CD4-positive, alpha-beta T cell (primary cell): ENCODE measurements around the gene H1-8. TPM values are rescaled to one million over a fixed set of nuclear protein-coding genes. Genes with fewer than 3 reads are reported as not detected.
"Not testable (repeated sequence)": the region's sequence is repeated elsewhere in the genome, so short reads cannot be mapped to it uniquely, and the experiment has no call there.

ENCODE experiments used
- ATAC-seq: fragments of 200-7000 bp; cut with Tn5 transposase; one replicate; pipeline ENCODE4 v1.10.0; 2022; ENCODE audit warnings: mild to moderate bottlenecking; ENCODE audit not compliant: poor library complexity
- CTCF ChIA-PET: fragments of 350-600 bp; sonication (Branson Sonifier 250); formaldehyde crosslinking; loops from one replicate; lab custom pipeline; 2021; ENCODE audit warnings: antibody characterized with exemption, inconsistent platforms; lab: Charles Lee
- POLR2A ChIA-PET: fragments of 350-600 bp; sonication (Branson Sonifier 250); formaldehyde crosslinking; loops from one replicate; lab custom pipeline; 2021; ENCODE audit warnings: antibody characterized with exemption, inconsistent platforms; lab: Charles Lee
- DNase-seq, 14 experiments: peaks; one replicate each; pipeline ENCODE4 v3.0.0-alpha.2; 2013 to 2020; ENCODE audit warnings: mixed read lengths in 2 of 14
- H3K27ac ChIP-seq, 2 donors: one replicate each; pipeline versions ENCODE4 v1.5.1 to v1.7.0; 2013; ENCODE audit warnings: low read length in 2 of 2, low read depth in 1 of 2, mild to moderate bottlenecking in 1 of 2
- H3K27me3 ChIP-seq, 2 experiments: 1 replicate in 1 of 2; 2 replicates in 1 of 2; pipeline versions ENCODE4 v1.6.1 to v1.7.0; 2013; ENCODE audit warnings: low read length in 2 of 2, control low read depth in 1 of 2, mild to moderate bottlenecking in 1 of 2, moderate library complexity in 1 of 2; ENCODE audit not compliant: insufficient read depth in 2 of 2, control insufficient read depth in 1 of 2
- H3K36me3 ChIP-seq: one replicate; pipeline ENCODE4 v1.6.1; 2013; ENCODE audit warnings: low read length, control low read depth; ENCODE audit not compliant: insufficient read depth
- H3K4me1 ChIP-seq: one replicate; pipeline ENCODE4 v1.6.1; 2013; ENCODE audit warnings: low read length, control low read depth; ENCODE audit not compliant: insufficient read depth
- H3K4me3 ChIP-seq: one replicate; pipeline ENCODE4 v1.5.1; 2013; ENCODE audit warnings: mild to moderate bottlenecking, low read length, moderate library complexity
- H3K9me3 ChIP-seq, 2 experiments: 1 replicate in 1 of 2; 2 replicates in 1 of 2; pipeline versions ENCODE4 v1.6.1 to v1.7.0; 2013; ENCODE audit warnings: low read length in 2 of 2, mild to moderate bottlenecking in 2 of 2, control low read depth in 1 of 2, moderate library complexity in 1 of 2; ENCODE audit not compliant: control insufficient read depth in 1 of 2, insufficient read depth in 1 of 2
- H3K27ac Mint-ChIP-seq: one replicate; pipeline ENCODE4 v1.8.0; 2020; ENCODE audit warnings: mixed read lengths
- H3K27me3 Mint-ChIP-seq: one replicate; pipeline ENCODE4 v1.8.0; 2021; ENCODE audit warnings: mixed read lengths
- H3K36me3 Mint-ChIP-seq: one replicate; pipeline ENCODE4 v1.8.0; 2021; ENCODE audit warnings: low read depth, mixed read lengths
- H3K4me1 Mint-ChIP-seq: one replicate; pipeline ENCODE4 v1.8.0; 2021; ENCODE audit warnings: low read depth, mixed read lengths
- H3K4me3 Mint-ChIP-seq: one replicate; pipeline ENCODE4 v1.8.0; 2020; ENCODE audit warnings: mild to moderate bottlenecking, mixed read lengths
- H3K9me3 Mint-ChIP-seq: one replicate; pipeline ENCODE4 v1.8.0; 2020; ENCODE audit warnings: mixed read lengths
- intact Hi-C, 2 experiments: fragments of 100-400 bp; cut with DNase I in 1 of 2; cut with micrococcal nuclease in 1 of 2; formaldehyde crosslinking; loops; one replicate each; pipeline versions ENCODE4 v1.15.1 to v1.9.0; 2023 to 2025; cut with DNase I, micrococcal nuclease
- total RNA-seq, 174 experiments: library from RNA in 2 of 174; stranded (reverse) in 2 of 174; gene quantifications; one replicate each; pipeline ENCODE4 v1.2.3 and lab custom pipeline; 2021 to 2026
- TF ChIP-seq, protein P1 (sequence below): fragments of 200-600 bp; IDR thresholded peaks from one replicate; pipeline ENCODE4 v1.8.0; 2022; ENCODE audit warnings: antibody characterized with exemption, mild to moderate bottlenecking

Gene H1-8
- total RNA-seq, 2 experiments from 2014 or later: not detected

DNA sequence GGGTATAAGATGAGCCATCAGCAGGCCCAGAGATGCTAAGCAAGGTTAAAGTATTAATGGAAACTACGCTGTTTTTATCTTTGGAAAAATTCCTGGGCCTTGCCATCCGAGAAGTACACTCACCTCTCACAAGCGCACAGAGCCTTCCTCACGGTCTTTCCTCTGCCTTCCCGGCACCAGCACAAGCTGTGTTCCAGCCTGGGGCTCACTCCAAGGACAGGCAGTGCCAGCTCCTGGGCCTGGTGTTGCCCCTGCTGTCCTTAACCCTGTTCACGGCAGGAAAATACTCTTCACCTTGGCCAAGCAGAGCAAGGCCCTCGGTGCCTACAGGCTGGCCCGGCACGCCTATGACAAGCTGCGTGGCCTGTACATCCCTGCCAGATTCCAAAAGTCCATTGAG lies 28.9 kb upstream of the H1-8 start:
- ATAC-seq: no peak
- Histone ChIP-seq H3K27ac (no peak overlapping the region), H3K36me3 (no peaks in the 10 kb centered on the region), H3K9me3 (peaks cover 0 to 4% of the 10 kb centered on the region in 2 experiments), H3K4me3 (no peak overlapping the region), H3K4me1 (no peaks in the 10 kb centered on the region), H3K27me3 (no peaks in the 10 kb centered on the region)
- Mint-ChIP-seq H3K9me3 (no peaks in the 10 kb centered on the region), H3K4me1 (no peaks in the 10 kb centered on the region), H3K36me3 (peaks cover 32% of the 10 kb centered on the region), H3K27ac (no peak overlapping the region), H3K27me3 (no peaks in the 10 kb centered on the region), H3K4me3 (no peak overlapping the region)
- intact Hi-C loops: no loop called here
- TF ChIP-seq, protein P1, sequence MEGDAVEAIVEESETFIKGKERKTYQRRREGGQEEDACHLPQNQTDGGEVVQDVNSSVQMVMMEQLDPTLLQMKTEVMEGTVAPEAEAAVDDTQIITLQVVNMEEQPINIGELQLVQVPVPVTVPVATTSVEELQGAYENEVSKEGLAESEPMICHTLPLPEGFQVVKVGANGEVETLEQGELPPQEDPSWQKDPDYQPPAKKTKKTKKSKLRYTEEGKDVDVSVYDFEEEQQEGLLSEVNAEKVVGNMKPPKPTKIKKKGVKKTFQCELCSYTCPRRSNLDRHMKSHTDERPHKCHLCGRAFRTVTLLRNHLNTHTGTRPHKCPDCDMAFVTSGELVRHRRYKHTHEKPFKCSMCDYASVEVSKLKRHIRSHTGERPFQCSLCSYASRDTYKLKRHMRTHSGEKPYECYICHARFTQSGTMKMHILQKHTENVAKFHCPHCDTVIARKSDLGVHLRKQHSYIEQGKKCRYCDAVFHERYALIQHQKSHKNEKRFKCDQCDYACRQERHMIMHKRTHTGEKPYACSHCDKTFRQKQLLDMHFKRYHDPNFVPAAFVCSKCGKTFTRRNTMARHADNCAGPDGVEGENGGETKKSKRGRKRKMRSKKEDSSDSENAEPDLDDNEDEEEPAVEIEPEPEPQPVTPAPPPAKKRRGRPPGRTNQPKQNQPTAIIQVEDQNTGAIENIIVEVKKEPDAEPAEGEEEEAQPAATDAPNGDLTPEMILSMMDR: no peak
- ChIA-PET CTCF (no interaction called here), POLR2A (no interaction called here)
- no peak for DNase-seq

DNA sequence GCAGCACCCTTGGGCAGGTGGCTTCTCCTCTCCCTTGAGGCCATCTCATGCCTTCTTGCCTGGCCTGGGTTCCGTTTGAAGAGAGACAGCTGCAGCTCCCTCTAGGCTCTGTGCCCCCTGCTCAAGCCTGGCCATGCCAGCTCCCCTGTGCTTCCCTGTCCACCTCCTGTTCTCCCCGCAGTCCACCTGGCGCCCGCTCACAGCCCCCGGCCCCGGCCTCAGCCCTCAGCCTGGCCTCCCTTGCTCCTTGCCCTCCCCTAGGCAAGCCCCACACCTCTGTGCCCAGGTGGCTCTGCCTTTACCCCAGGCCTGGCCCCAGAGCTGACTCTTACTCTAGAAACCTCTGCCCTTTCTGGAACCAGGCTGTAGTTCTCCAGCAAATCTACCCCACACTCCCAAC lies 28.4 kb upstream of the H1-8 start:
- DNase-seq (no peak), ATAC-seq (no peak)
- no peaks in the 10 kb centered on the region for H3K4me1 Mint-ChIP-seq
- intact Hi-C loops: no loop called here
- no peaks in the 10 kb centered on the region for H3K9me3 Mint-ChIP-seq
- Histone ChIP-seq H3K36me3 (no peaks in the 10 kb centered on the region), H3K4me3 (no peak overlapping the region), H3K9me3 (peaks cover 0 to 4% of the 10 kb centered on the region in 2 experiments), H3K4me1 (no peaks in the 10 kb centered on the region), H3K27ac (no peak overlapping the region), H3K27me3 (no peaks in the 10 kb centered on the region)
- no peaks in the 10 kb centered on the region for H3K27me3 Mint-ChIP-seq
- CTCF ChIA-PET: no interaction called here
- TF ChIP-seq, protein P1: no peak
- peaks cover 31% of the 10 kb centered on the region for H3K36me3 Mint-ChIP-seq
- POLR2A ChIA-PET: no interaction called here
- H3K4me3 Mint-ChIP-seq: no peak overlapping the region
- H3K27ac Mint-ChIP-seq: no peak overlapping the region

DNA sequence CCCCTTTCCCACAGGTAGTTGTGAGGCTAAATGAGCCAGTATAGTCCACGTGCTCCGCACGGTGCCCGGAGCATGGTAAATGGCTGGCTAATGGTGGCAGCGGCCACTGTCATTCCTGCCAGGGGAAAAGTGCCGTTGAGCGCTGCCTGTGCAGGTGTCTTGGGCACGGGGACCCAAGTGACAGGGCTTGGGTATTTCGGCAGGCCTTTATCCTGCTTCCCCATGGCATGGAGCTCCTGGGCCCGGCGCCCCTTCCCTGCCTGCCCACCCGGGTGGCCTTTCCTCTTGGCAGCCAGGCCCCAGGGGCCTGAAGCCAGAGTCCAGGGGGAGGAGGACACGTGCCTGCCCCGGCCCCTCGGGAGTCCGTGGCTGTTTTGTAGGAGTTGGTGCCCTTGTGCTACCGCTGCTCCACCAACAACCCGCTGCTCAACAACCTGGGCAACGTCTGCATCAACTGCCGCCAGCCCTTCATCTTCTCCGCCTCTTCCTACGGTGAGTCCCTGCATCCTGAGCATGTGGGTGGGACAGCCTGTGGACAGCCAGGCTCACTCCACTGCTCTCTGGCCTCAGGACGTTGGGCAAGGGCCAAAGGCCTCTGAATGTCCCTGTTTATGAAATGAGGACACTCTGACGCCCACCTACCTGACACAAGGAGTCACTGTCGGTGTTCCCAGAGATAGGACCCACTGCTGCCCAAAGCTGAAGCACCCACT lies 27.7 kb upstream of the H1-8 start:
- H3K27me3 Mint-ChIP-seq, H3K27ac Mint-ChIP-seq, DNase-seq, ATAC-seq, H3K9me3 ChIP-seq, CTCF ChIA-PET, H3K4me1 Mint-ChIP-seq, H3K4me3 Mint-ChIP-seq, H3K4me3 ChIP-seq, H3K36me3 ChIP-seq, intact Hi-C loops, H3K27me3 ChIP-seq, H3K4me1 ChIP-seq, H3K27ac ChIP-seq, POLR2A ChIA-PET, H3K9me3 Mint-ChIP-seq: not testable (repeated sequence)
- H3K36me3 Mint-ChIP-seq: peaks cover 24% of the 10 kb centered on the region

DNA sequence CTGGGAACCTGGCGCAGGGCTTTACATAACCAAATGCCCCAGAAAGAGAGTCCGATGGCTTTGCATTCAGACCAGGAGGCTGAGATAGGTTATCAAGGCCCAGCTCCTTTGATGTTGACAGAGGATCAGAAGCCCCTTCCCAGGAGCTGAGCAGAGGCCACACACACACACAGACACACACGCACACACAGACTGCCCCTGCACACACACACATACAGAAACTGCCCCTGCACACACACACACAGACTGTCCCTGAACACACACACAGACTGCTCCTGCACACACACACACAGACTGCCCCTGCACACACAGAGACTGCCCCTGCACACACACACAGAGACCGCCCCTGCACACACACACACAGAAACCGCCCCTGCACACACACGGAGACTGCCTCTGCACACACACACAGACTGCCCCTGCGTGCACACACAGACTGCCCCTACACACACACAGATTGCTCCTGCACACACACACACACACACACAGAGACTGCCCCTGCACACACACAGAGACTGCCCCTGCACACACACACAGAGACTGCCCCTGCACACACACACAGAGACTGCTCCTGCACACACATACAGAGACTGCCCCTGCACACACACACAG lies 27.0 kb upstream of the H1-8 start:
- H3K4me3 Mint-ChIP-seq, DNase-seq, ATAC-seq, intact Hi-C loops, H3K36me3 ChIP-seq, H3K4me1 Mint-ChIP-seq, H3K27ac ChIP-seq, H3K27me3 ChIP-seq, H3K4me1 ChIP-seq, H3K9me3 ChIP-seq, CTCF ChIA-PET, H3K27me3 Mint-ChIP-seq, H3K4me3 ChIP-seq, POLR2A ChIA-PET, H3K9me3 Mint-ChIP-seq, H3K27ac Mint-ChIP-seq: not testable (repeated sequence)
- peaks cover 17% of the 10 kb centered on the region for H3K36me3 Mint-ChIP-seq
